Heart left ventricle (tissue), 16 donors: Measurements from ENCODE around the gene RNF126. TPM values are rescaled to one million over a fixed set of nuclear protein-coding genes. Genes with fewer than 3 reads are reported as not detected.

Source experiments
- ATAC-seq, 4 donors: fragments of 200-7000 bp; cut with Tn5 transposase; one replicate each; pipeline ENCODE4 v1.9.1; 2020 to 2022; ENCODE audit warnings: moderate library complexity in 4 of 4, mild to moderate bottlenecking in 3 of 4, moderate number of reproducible peaks in 1 of 4
- DNase-seq, 5 donors: peaks; one replicate each; pipeline ENCODE4 v3.0.0-alpha.2; 2020
- H3K27ac ChIP-seq, 12 donors: fragments of 200-600 bp; sonication (generic) in 4 of 12; one replicate each; pipeline versions ENCODE4 v1.5.0 to v1.8.0; 2016 to 2022; ENCODE audit warnings: mild to moderate bottlenecking in 2 of 12
- H3K27me3 ChIP-seq, 9 donors: fragments of 200-600 bp; sonication (generic) in 2 of 9; one replicate each; pipeline versions ENCODE4 v1.5.1 to v1.8.0; 2016 to 2022; ENCODE audit warnings: mild to moderate bottlenecking in 3 of 9
- H3K36me3 ChIP-seq, 9 donors: fragments of 200-600 bp; sonication (generic) in 2 of 9; one replicate each; pipeline versions ENCODE4 v1.5.0 to v1.8.0; 2018 to 2022; ENCODE audit warnings: mild to moderate bottlenecking in 2 of 9
- H3K4me1 ChIP-seq, 12 donors: fragments of 200-600 bp; sonication (generic) in 4 of 12; one replicate each; pipeline versions ENCODE4 v1.5.0 to v1.8.0; 2016 to 2022; ENCODE audit warnings: mild to moderate bottlenecking in 3 of 12
- H3K4me3 ChIP-seq, 12 donors: fragments of 200-600 bp; sonication (generic) in 4 of 12; one replicate each; pipeline versions ENCODE4 v1.5.0 to v1.8.0; 2017 to 2022; ENCODE audit warnings: mild to moderate bottlenecking in 9 of 12, moderate library complexity in 4 of 12
- H3K9me3 ChIP-seq, 12 donors: fragments of 200-600 bp; sonication (generic) in 4 of 12; one replicate each; pipeline versions ENCODE4 v1.5.0 to v1.8.0; 2016 to 2022; ENCODE audit warnings: mild to moderate bottlenecking in 1 of 12
- POLR2A ChIP-seq, 2 donors: fragments of 450-650 bp; IDR thresholded peaks; one replicate each; pipeline ENCODE4 v1.6.1; 2017; ENCODE audit warnings: antibody characterized with exemption in 2 of 2, mild to moderate bottlenecking in 2 of 2, moderate library complexity in 2 of 2
- WGBS, 4 donors: extraction: QIAGEN DNeasy Blood & Tissue Kit in 2 of 4; methylation state at CpG; one replicate each; pipeline versions ENCODE4 v1.1.5 to v1.1.7; 2013 to 2018; 5-methylcytosine and 5-hydroxymethylcytosine counted together
- intact Hi-C, 10 donors: fragments of 100-400 bp; cut with DNase I; formaldehyde crosslinking; loops; one replicate each; pipeline versions ENCODE4 v1.11.1 to v1.14.2; 2022
- polyA plus RNA-seq, 2 donors: library from polyadenylated mRNA; stranded (reverse); fragments of 200-250 nt; gene quantifications; one replicate each; pipeline ENCODE4 v1.2.3, GENCODE V29; 2013
- total RNA-seq, 9 donors: library from RNA; depleted of rRNA in 2 of 9; stranded (reverse); fragments of >200 nt in 2 of 9; fragmentation: NEBNext Ultra II Directional in 3 of 9; extraction: Animal tissue kit (Norgen Biotek cat#: 25700) in 3 of 9; gene quantifications; one replicate each; pipeline versions ENCODE4 v1.1.0 to v1.2.4, GENCODE V29; 2016 to 2023
- TF ChIP-seq, protein P1 (sequence below), 12 donors: fragments of 200-600 bp; sonication (generic) in 4 of 12; IDR thresholded peaks; one replicate each; pipeline versions ENCODE4 v1.5.0 to v1.8.0; 2018 to 2022; ENCODE audit warnings: antibody characterized with exemption in 12 of 12, mild to moderate bottlenecking in 5 of 12
- donor health status: ischemic (EF 13 %, LVEDD 7.1; RV severe dilation, severe dysfunction).
- donor health status: healthy with polysubstance abuse.
- donor health status: DM: no; HTN: yes; CAD: no.
- donor health status: DM: no; HTN: no; CAD: no.
- donor health status: ischemic (EF 25% LVEDD 6.9; RV normal size, moderate dysfunction).
- donor health status: ischemic (EF 25% LVEDD 5.7; RV mildly dilated, moderate dysfunction).
- donor health status: healthy.
- donor health status: DM: yes; HTN: yes; CAD: no.
- donor health status: ischemic (EF 35%, LVEDD 5.7; RV mildly dilated, moderate dysfunction).
- donor health status: nonischemic (EF 11% LVEDD 7.7; RV severe dilation, severe dysfunction).
- donor health status: DM: yes; HTN: yes; CAD: no.
- donor health status: PGD.
- donor health status: ischemic (EF 29% LVEDD 5.4; RV normal size, mild dysfunction).
- donor health status: nonischemic (EF 23%, LVEDD 6.1; RV moderate dilation, normal function).

The RNF126 gene
- total and polyA plus RNA-seq, 11 donors: 21.6 to 105 (median 29.4) TPM

GRCh38 chr19:616747-617526, 46.1 kb downstream of the RNF126 start:
- intact Hi-C loops: no loop called here
- ATAC-seq (no peak), DNase-seq (no peak)
- 92 to 95% (median 93%) methylated on average over 30 to 58 of the region's 58 CpGs for WGBS, 4 donors
- peaks cover 0 to 3% (median 0%) of the 10 kb centered on the region in 9 donors for H3K27me3 ChIP-seq
- H3K4me3 ChIP-seq: no peak overlapping the region
- peaks cover 0 to 5% (median 0%) of the 10 kb centered on the region in 12 donors for H3K4me1 ChIP-seq
- H3K36me3 ChIP-seq: peaks cover 0 to 51% (median 34%) of the 10 kb centered on the region in 9 donors
- H3K9me3 ChIP-seq: no peaks in the 10 kb centered on the region
- no peak for TF ChIP-seq POLR2A (IDR thresholded peaks at IDR 0.05)
- TF ChIP-seq, protein P1, sequence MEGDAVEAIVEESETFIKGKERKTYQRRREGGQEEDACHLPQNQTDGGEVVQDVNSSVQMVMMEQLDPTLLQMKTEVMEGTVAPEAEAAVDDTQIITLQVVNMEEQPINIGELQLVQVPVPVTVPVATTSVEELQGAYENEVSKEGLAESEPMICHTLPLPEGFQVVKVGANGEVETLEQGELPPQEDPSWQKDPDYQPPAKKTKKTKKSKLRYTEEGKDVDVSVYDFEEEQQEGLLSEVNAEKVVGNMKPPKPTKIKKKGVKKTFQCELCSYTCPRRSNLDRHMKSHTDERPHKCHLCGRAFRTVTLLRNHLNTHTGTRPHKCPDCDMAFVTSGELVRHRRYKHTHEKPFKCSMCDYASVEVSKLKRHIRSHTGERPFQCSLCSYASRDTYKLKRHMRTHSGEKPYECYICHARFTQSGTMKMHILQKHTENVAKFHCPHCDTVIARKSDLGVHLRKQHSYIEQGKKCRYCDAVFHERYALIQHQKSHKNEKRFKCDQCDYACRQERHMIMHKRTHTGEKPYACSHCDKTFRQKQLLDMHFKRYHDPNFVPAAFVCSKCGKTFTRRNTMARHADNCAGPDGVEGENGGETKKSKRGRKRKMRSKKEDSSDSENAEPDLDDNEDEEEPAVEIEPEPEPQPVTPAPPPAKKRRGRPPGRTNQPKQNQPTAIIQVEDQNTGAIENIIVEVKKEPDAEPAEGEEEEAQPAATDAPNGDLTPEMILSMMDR (IDR thresholded peaks at IDR 0.05): no peak
- H3K27ac ChIP-seq: no peak overlapping the region

DNA sequence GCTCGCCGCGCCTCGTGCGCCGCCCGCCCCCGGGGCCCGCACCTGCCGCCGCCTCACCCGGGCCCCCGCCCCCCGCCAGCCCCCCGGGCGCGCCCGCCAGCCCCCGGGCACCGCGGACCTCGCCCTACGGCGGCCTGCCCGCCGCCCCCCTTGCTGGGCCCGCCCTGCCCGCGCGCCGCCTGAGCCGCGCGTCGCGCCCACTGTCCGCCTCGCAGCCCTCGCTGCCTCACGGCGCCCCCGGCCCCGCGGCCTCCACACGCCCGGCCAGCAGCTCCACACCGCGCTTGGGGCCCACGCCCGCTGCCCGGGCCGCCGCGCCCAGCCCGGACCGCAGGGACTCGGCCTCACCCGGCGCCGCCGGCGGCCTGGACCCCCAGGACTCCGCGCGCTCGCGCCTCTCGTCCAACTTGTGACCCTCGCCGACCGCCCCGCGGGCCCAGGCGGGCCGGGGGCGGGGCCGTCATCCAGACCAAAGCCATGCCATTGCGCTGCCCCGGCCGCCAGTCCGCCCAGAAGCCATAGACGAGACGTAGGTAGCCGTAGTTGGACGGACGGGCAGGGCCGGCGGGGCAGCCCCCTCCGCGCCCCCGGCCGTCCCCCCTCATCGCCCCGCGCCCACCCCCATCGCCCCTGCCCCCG, 46.8 kb downstream of the RNF126 start:
- Histone ChIP-seq H3K27ac (no peak overlapping the region), H3K27me3 (peaks cover 0 to 3% (median 0%) of the 10 kb centered on the region in 9 donors), H3K4me1 (peaks cover 0 to 6% (median under 1%) of the 10 kb centered on the region in 12 donors), H3K9me3 (no peaks in the 10 kb centered on the region), H3K4me3 (peak overlapping the region in 1 of 12 donors; percentile 7), H3K36me3 (peaks cover 0 to 44% (median 28%) of the 10 kb centered on the region in 9 donors)
- TF ChIP-seq, protein P1 (IDR thresholded peaks at IDR 0.05): no peak
- no peak for TF ChIP-seq POLR2A (IDR thresholded peaks at IDR 0.05)
- DNase-seq (no peak), ATAC-seq (no peak)
- intact Hi-C loops: no loop called here
- 19 to 30% (median 20%) methylated on average over 56 to 93 of the region's 97 CpGs; no CpG with 5 or more reads in 1 of the 4 donors for WGBS, 4 donors

DNA sequence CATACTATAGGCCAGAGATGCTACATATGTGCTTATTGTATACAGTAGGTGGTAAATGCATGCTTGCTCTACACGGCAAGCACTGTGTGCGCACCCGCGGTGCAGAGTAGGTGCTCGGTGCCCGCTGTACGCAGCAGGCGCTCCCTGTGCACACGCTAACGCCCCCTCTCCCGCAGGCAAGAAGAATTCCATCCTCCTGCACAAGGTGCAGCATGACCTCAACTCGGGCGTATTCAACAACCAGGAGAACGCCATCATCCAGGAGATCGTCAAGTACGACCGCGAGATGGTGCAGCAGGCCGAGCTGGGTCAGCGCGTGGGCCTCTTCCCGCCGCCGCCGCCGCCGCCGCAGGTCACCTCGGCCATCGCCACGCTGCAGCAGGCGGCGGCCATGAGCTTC, 47.4 kb downstream of the RNF126 start:
- DNase-seq: no peak
- H3K27ac ChIP-seq: no peak overlapping the region
- ATAC-seq: no peak
- H3K4me1 ChIP-seq: peaks cover 0 to 12% (median 6%) of the 10 kb centered on the region in 12 donors
- peaks cover 0 to 39% (median 25%) of the 10 kb centered on the region in 9 donors for H3K36me3 ChIP-seq
- no peak for TF ChIP-seq POLR2A (IDR thresholded peaks at IDR 0.05)
- TF ChIP-seq, protein P1 (IDR thresholded peaks at IDR 0.05): peak in 3 of 12 donors; percentile 6 to 19 (median 17)
- no peaks in the 10 kb centered on the region for H3K9me3 ChIP-seq
- intact Hi-C loops: no loop called here
- WGBS, 4 donors: 28 to 65% (median 37%) methylated on average over 13 to 33 of the region's 33 CpGs
- no peak overlapping the region for H3K4me3 ChIP-seq
- H3K27me3 ChIP-seq: peaks cover 0 to 3% (median 0%) of the 10 kb centered on the region in 9 donors
